Measurements from ENCODE around the gene SLC39A9. TPM values are rescaled to one million over a fixed set of nuclear protein-coding genes. Genes with fewer than 3 reads are reported as not detected.

The SLC39A9 gene
- total RNA-seq, 1 experiment from 2014 or later, result 80.2 TPM

DNA sequence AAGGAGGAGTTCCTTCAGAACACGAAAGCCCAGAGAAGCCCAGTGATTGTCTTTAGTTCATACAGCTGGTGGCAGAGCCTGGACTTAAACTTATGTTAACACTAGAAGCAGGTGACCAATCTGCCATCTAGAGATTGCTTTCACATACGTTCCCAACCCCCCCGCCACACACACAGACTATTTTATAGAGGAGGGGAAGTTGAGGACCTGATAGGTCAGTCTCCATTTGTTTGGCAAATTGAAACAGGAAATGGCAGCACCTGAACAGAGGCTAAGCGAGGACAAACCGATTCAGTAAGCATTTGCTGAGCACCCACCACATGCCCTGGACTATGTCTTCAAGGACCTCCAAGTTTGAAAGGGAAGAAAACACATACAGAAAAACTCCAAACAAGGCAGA, 81.2 kb downstream of the SLC39A9 start:
- CTCF ChIA-PET, result no interaction called here
- Histone ChIP-seq H4K20me1 (ENCODE audit: insufficient read depth) (no peaks in the 10 kb centered on the region), H3K9ac (ENCODE audit: low read length) (no peak overlapping the region), H3K4me3 (replicated peaks in 1 of 2; ENCODE audit: low read depth in 1 of 2, low read length in 2 of 2) (no peak overlapping the region), H3K79me2 (ENCODE audit: insufficient read depth, low read length) (no peaks in the 10 kb centered on the region), H3K36me3 (ENCODE audit: control insufficient read depth in 1 of 2, insufficient read depth in 2 of 2, low read length in 2 of 2) (no peaks in the 10 kb centered on the region), H2AFZ (ENCODE audit: low read depth, low read length, poor library complexity, severe bottlenecking) (no peak overlapping the region), H3K4me1 (ENCODE audit: control insufficient read depth in 1 of 2, insufficient read depth in 2 of 2, low read length in 2 of 2) (peaks cover 0 to 8% of the 10 kb centered on the region in 2 experiments; a peak in 2 of 4 replicates), H3K27ac (ENCODE audit: low read depth, low read length) (no peak overlapping the region), H3K9me3 (ENCODE audit: control insufficient read depth in 1 of 2, insufficient read depth in 1 of 2, low read depth in 1 of 2, low read length in 2 of 2) (no peaks in the 10 kb centered on the region), H3K9me2 (ENCODE audit: insufficient read depth) (no peaks in the 10 kb centered on the region), H3K4me2 (ENCODE audit: low read length) (no peak overlapping the region), H3K27me3 (ENCODE audit: insufficient read depth, low read length) (no peaks in the 10 kb centered on the region)
- RAD21 ChIA-PET (ENCODE audit: low non-redundant PET in 1 of 2, low total read pairs in 2 of 2, uncharacterized antibody in 2 of 2, unreplicated experiment in 2 of 2), result no interaction called here
- TF ChIP-seq, protein P1, sequence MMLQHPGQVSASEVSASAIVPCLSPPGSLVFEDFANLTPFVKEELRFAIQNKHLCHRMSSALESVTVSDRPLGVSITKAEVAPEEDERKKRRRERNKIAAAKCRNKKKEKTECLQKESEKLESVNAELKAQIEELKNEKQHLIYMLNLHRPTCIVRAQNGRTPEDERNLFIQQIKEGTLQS (IDR thresholded peaks at IDR 0.05), result no peak
- no peak for TF ChIP-seq ZNF274 (IDR thresholded peaks at IDR 0.05; ENCODE audit: low read depth, low read length)
- TF ChIP-seq, protein P2, sequence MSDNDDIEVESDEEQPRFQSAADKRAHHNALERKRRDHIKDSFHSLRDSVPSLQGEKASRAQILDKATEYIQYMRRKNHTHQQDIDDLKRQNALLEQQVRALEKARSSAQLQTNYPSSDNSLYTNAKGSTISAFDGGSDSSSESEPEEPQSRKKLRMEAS (IDR thresholded peaks at IDR 0.05), result no peak
- no peak for TF ChIP-seq EZH2phosphoT487 (IDR thresholded peaks at IDR 0.05; ENCODE audit: borderline replicate concordance)
- TF ChIP-seq SIN3A (IDR thresholded peaks at IDR 0.05; ENCODE audit: low read depth), result no peak
- TF ChIP-seq CBX3 (IDR thresholded peaks at IDR 0.05; ENCODE audit: low read depth), result no peak
- no peak for TF ChIP-seq ELF1 (IDR thresholded peaks at IDR 0.05; ENCODE audit: borderline replicate concordance, low read depth)
- TF ChIP-seq YY1 (IDR thresholded peaks at IDR 0.05; ENCODE audit: extremely low read depth, insufficient replicate concordance, low read depth, low read length), result no peak
- no peak for TF ChIP-seq POLR2A (IDR thresholded peaks at IDR 0.05; ENCODE audit: borderline replicate concordance, extremely low read depth, insufficient read depth, insufficient read length)
- TF ChIP-seq, protein P3, sequence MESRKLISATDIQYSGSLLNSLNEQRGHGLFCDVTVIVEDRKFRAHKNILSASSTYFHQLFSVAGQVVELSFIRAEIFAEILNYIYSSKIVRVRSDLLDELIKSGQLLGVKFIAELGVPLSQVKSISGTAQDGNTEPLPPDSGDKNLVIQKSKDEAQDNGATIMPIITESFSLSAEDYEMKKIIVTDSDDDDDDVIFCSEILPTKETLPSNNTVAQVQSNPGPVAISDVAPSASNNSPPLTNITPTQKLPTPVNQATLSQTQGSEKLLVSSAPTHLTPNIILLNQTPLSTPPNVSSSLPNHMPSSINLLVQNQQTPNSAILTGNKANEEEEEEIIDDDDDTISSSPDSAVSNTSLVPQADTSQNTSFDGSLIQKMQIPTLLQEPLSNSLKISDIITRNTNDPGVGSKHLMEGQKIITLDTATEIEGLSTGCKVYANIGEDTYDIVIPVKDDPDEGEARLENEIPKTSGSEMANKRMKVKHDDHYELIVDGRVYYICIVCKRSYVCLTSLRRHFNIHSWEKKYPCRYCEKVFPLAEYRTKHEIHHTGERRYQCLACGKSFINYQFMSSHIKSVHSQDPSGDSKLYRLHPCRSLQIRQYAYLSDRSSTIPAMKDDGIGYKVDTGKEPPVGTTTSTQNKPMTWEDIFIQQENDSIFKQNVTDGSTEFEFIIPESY (IDR thresholded peaks at IDR 0.05; ENCODE audit: extremely low read depth, insufficient replicate concordance, low read length), result no peak
- TF ChIP-seq EZH2 (IDR thresholded peaks at IDR 0.05), result no peak
- TF ChIP-seq SP1 (IDR thresholded peaks at IDR 0.05; ENCODE audit: low read depth), result no peak
- no peak for TF ChIP-seq POLR2AphosphoS5 (IDR thresholded peaks at IDR 0.05; ENCODE audit: low read depth, low read length)
- TF ChIP-seq, protein P4, sequence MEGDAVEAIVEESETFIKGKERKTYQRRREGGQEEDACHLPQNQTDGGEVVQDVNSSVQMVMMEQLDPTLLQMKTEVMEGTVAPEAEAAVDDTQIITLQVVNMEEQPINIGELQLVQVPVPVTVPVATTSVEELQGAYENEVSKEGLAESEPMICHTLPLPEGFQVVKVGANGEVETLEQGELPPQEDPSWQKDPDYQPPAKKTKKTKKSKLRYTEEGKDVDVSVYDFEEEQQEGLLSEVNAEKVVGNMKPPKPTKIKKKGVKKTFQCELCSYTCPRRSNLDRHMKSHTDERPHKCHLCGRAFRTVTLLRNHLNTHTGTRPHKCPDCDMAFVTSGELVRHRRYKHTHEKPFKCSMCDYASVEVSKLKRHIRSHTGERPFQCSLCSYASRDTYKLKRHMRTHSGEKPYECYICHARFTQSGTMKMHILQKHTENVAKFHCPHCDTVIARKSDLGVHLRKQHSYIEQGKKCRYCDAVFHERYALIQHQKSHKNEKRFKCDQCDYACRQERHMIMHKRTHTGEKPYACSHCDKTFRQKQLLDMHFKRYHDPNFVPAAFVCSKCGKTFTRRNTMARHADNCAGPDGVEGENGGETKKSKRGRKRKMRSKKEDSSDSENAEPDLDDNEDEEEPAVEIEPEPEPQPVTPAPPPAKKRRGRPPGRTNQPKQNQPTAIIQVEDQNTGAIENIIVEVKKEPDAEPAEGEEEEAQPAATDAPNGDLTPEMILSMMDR (IDR thresholded peaks at IDR 0.05 in 2 of 3, conservative IDR thresholded peaks at IDR 0.05 in 1 of 3; ENCODE audit: borderline replicate concordance in 1 of 3, insufficient read depth in 1 of 3, low read depth in 2 of 3, low read length in 2 of 3), result no peak
- DNase-seq (ENCODE audit: low read depth, low spot score) (no peak), ATAC-seq (no peak)
- no TSS peak for BruUV-seq (replicated peaks)
- intact Hi-C loops (cut with micrococcal nuclease), result loop anchor here (5.0 kb wide), 1 partner anchor 237 kb away; no protein-coding TSS in a partner anchor
- POLR2A ChIA-PET, result no interaction called here
